DND-41 (cell line): ENCODE data around the gene GNB1L.

ENCODE experiments used
- EZH2 ChIP-seq: IDR thresholded peaks from 3 replicates; pipeline ENCODE4 v1.6.1; 2012; ENCODE audit warnings: borderline replicate concordance, low read depth, mild to moderate bottlenecking, moderate library complexity, low read length, inconsistent platforms; ENCODE audit not compliant: severe bottlenecking
- TF ChIP-seq, protein P1 (sequence below): IDR thresholded peaks from 2 replicates; pipeline ENCODE4 v1.5.1; 2012; ENCODE audit warnings: borderline replicate concordance, low read length, moderate library complexity, mild to moderate bottlenecking; ENCODE audit not compliant: poor library complexity, severe bottlenecking; ENCODE audit errors: extremely low read depth

DNA sequence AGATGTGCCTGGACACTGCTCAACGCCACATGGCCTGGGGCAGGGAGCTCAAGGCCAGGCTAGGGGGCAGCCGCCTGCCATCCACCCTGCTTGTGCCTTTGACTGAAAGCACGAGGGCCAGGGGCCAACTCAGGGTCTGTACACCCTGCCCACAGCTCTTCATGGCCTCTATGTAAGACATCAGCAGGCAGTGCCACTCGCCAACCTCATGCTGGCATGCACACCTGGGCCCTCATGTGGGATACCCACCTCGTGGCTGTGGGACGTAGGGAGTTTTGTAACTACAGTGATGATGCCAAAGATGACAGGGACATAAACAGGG, 68.4 kb downstream of the GNB1L start:
- TF ChIP-seq, protein P1, sequence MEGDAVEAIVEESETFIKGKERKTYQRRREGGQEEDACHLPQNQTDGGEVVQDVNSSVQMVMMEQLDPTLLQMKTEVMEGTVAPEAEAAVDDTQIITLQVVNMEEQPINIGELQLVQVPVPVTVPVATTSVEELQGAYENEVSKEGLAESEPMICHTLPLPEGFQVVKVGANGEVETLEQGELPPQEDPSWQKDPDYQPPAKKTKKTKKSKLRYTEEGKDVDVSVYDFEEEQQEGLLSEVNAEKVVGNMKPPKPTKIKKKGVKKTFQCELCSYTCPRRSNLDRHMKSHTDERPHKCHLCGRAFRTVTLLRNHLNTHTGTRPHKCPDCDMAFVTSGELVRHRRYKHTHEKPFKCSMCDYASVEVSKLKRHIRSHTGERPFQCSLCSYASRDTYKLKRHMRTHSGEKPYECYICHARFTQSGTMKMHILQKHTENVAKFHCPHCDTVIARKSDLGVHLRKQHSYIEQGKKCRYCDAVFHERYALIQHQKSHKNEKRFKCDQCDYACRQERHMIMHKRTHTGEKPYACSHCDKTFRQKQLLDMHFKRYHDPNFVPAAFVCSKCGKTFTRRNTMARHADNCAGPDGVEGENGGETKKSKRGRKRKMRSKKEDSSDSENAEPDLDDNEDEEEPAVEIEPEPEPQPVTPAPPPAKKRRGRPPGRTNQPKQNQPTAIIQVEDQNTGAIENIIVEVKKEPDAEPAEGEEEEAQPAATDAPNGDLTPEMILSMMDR: no peak
- TF ChIP-seq EZH2: no peak
